Skeletal muscle cell (primary cell): Measurements from ENCODE around the gene VPS26C.
A peak's percentile ranks its signal among the peaks of the same experiment; 100 is the strongest.
"Not testable (repeated sequence)": the region's sequence is repeated elsewhere in the genome, so short reads cannot be mapped to it uniquely, and the experiment has no call there.

Experiments
- DNase-seq: peaks from one replicate; pipeline ENCODE4 v3.0.0-alpha.2; 2010; ENCODE audit warnings: low read depth
- H3K4me3 ChIP-seq: 2 replicates; pipeline ENCODE4 v1.5.1; 2011; ENCODE audit warnings: low read depth, mild to moderate bottlenecking, control low read depth, low read length, moderate library complexity

The VPS26C gene

GRCh38 chr21:37267269-37268185 lies at the start of gene VPS26C:
TSS of gene VPS26C (minus strand) at chr21:37267334. CDS start at chr21:37267294, 40 bp downstream.
- peak; percentile 99 for DNase-seq

GRCh38 chr21:37316072-37316471 lies 48.9 kb upstream of the VPS26C start:
- DNase-seq, H3K4me3 ChIP-seq: not testable (repeated sequence)

More at GRCh38 chr21:37267269-37268185, at the start of gene VPS26C:
- peak within 1 kb of the TSS; percentile 84 for H3K4me3 ChIP-seq

GRCh38 chr21:37300114-37300751 lies 33.1 kb upstream of the VPS26C start:
- no peak for DNase-seq
- no peak overlapping the region for H3K4me3 ChIP-seq

DNA sequence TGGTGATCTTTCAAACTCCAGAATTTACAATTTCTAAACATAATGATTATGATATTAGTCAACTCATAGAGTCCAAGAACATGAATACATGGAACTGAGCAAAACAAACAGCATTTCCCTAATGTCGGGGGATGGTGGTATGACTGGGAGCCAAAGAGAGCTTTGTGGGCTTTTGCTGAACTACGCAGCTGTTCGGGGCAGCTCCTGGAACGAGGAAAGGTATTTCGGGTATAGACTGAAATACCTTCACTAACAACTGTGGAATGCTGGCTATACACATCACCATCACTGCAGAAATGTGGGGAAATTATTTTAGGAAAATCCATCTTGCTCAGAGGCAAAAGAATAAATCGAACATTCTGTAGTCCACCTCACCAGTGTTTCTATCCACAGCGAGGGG lies 30.2 kb upstream of the VPS26C start:
- DNase-seq, result no peak
- no peak overlapping the region for H3K4me3 ChIP-seq

- DNase-seq, result no peak
- H3K4me3 ChIP-seq, result no peak overlapping the region
Measured at GRCh38 chr21:37294679-37295078, 27.5 kb upstream of the VPS26C start.

GRCh38 chr21:37292941-37293340 lies 25.8 kb upstream of the VPS26C start:
- DNase-seq, result no peak
- no peak overlapping the region for H3K4me3 ChIP-seq

DNA sequence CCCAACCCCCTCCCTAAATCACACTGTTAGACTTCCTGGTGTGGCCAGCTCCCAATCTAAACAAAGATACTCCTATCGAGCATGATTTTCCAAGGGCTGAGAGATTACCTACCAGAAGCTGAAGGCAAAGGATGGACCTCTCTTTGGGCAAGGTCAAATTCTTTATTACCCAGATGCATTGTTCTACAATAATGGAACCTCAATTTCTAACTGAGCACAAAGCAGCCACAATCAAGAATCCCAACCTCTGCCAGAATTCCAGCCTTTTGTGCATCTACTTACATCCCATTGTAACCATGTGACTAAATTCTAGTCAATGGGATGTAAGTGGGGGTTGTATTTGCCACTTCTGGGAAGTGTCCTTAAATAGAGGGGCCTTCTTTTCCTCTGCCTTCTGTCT lies 24.9 kb upstream of the VPS26C start:
- DNase-seq, result no peak
- no peak overlapping the region for H3K4me3 ChIP-seq

- DNase-seq, H3K4me3 ChIP-seq: not testable (repeated sequence)
Measured at GRCh38 chr21:37283191-37283710, 16.1 kb upstream of the VPS26C start.

- DNase-seq, result not testable (repeated sequence)
Measured at GRCh38 chr21:37282602-37283001, 15.5 kb upstream of the VPS26C start.

GRCh38 chr21:37281993-37282392 lies 14.9 kb upstream of the VPS26C start:
- H3K4me3 ChIP-seq, result no peak overlapping the region
- no peak for DNase-seq

More at GRCh38 chr21:37282602-37283001, 15.5 kb upstream of the VPS26C start:
- H3K4me3 ChIP-seq, result not testable (repeated sequence)

GRCh38 chr21:37281579-37281978 lies 14.4 kb upstream of the VPS26C start:
- no peak overlapping the region for H3K4me3 ChIP-seq
- DNase-seq, result no peak

DNA sequence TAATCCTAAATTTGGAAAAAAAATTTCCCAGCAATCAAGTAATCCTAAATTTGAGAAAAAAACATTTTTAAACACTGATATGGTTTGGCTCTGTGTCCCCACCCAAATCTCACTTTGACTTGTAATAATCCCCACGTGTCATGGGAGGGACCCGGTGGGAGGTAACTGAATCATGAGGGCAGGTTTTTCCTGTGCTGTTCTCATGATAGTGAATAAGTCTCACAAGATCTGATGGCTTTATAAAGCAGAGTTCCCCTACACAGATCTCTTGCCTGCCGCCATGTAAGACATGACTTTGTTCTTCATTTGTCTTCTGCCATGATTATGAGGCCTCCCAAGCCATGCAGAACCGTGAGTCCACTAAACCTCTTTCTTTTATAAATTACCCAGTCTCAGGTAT lies 12.1 kb upstream of the VPS26C start:
- not testable (repeated sequence) for H3K4me3 ChIP-seq, DNase-seq

DNA sequence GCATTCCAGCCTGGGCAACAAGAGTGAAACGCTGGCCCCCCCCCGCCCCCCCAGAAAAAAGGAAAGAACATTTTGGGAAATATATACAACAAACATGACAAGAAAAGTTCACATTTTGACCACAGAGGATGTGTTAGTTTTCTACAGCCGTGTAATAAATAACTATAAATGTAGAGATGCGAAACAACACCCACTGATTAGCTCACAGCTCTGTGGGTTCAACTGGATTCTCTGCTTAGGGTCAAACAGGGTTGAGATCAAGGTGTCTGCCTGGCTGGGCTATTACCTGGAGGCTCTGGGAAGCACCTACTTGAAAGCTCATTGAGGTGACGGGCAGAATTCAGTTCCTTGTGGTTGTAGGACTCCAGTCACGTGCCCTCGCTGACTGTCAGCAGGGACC lies 11.1 kb upstream of the VPS26C start:
- DNase-seq, result no peak
- no peak overlapping the region for H3K4me3 ChIP-seq

DNA sequence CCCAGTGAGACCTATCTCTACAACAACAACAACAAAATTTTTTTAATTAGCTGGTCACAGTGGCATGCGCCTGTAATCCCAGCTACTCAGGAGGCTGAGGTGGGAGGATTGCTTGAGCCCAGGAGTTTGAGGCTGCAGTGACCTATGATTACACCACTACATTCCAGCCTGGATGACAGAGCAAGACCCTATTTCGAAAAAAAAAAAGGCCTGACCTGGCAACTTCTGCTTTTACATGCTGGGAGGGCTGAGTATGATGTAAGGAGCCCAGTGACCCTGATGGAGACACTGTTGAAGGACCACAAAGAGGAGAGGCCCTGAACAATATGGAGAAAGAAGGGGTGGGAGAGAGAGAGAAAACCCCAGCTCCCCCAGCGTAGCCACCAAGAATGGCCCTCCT lies 9.2 kb upstream of the VPS26C start:
- no peak overlapping the region for H3K4me3 ChIP-seq
- no peak for DNase-seq

GRCh38 chr21:37273911-37274690 lies 7.0 kb upstream of the VPS26C start:
- no peak overlapping the region for H3K4me3 ChIP-seq
- DNase-seq, result no peak

GRCh38 chr21:37273440-37273839 lies 6.3 kb upstream of the VPS26C start:
- no peak for DNase-seq

GRCh38 chr21:37272897-37273296 lies 5.8 kb upstream of the VPS26C start:
- no peak for DNase-seq
- no peak overlapping the region for H3K4me3 ChIP-seq

More at GRCh38 chr21:37273440-37273839, 6.3 kb upstream of the VPS26C start:
- no peak overlapping the region for H3K4me3 ChIP-seq

- H3K4me3 ChIP-seq, result no peak overlapping the region
- no peak for DNase-seq
Measured at GRCh38 chr21:37270576-37271365, 3.6 kb upstream of the VPS26C start.

GRCh38 chr21:37269481-37269880 lies 2.3 kb upstream of the VPS26C start:
- DNase-seq, result no peak
- no peak overlapping the region for H3K4me3 ChIP-seq
